Measurements from ENCODE around the gene AMMECR1L. TPM values are rescaled to one million over a fixed set of nuclear protein-coding genes. Genes with fewer than 3 reads are reported as not detected.
A peak's percentile ranks its signal among the peaks of the same experiment; 100 is the strongest.
"Not testable (repeated sequence)": the region's sequence is repeated elsewhere in the genome, so short reads cannot be mapped to it uniquely, and the experiment has no call there.

AMMECR1L gene
- total RNA-seq, 3 donors from 2014 or later: 13.1 to 18.7 (median 15.6) TPM

- ATAC-seq: no peak
- no peak for DNase-seq
- TF ChIP-seq CTCF (IDR thresholded peaks at IDR 0.05): no peak
- intact Hi-C loops (cut with DNase I, micrococcal nuclease): no loop called here
- Histone ChIP-seq H3K4me3 (no peak overlapping the region), H3K36me3 (ENCODE audit: low read depth) (no peaks in the 10 kb centered on the region), H3K4me1 (ENCODE audit: low read depth) (no peaks in the 10 kb centered on the region), H3K9me3 (no peaks in the 10 kb centered on the region)
Observed at GRCh38 chr2:127841466-127842178, 44.1 kb downstream of the AMMECR1L start.

GRCh38 chr2:127840893-127841292 is 44.9 kb downstream of the AMMECR1L start:
- ATAC-seq: no peak
- Histone ChIP-seq H3K4me1 (ENCODE audit: low read depth) (no peaks in the 10 kb centered on the region), H3K4me3 (no peak overlapping the region), H3K36me3 (ENCODE audit: low read depth) (no peaks in the 10 kb centered on the region), H3K9me3 (no peaks in the 10 kb centered on the region)
- DNase-seq: no peak
- intact Hi-C loops (cut with DNase I, micrococcal nuclease): no loop called here
- no peak for TF ChIP-seq CTCF (IDR thresholded peaks at IDR 0.05)

- no peaks in the 10 kb centered on the region for H3K9me3 ChIP-seq
- H3K36me3 ChIP-seq (ENCODE audit: low read depth): no peaks in the 10 kb centered on the region
- intact Hi-C loops (cut with DNase I, micrococcal nuclease): no loop called here
- H3K4me3 ChIP-seq: no peak overlapping the region
- TF ChIP-seq CTCF (IDR thresholded peaks at IDR 0.05): no peak
- no peak for DNase-seq
- no peak for ATAC-seq
- no peaks in the 10 kb centered on the region for H3K4me1 ChIP-seq (ENCODE audit: low read depth)
Observed at GRCh38 chr2:127834951-127835350, 50.8 kb downstream of the AMMECR1L start.

GRCh38 chr2:127829845-127830246 is 55.9 kb downstream of the AMMECR1L start:
- TF ChIP-seq CTCF (IDR thresholded peaks at IDR 0.05): no peak
- DNase-seq (peak in 1 of 3 donors; percentile 43), ATAC-seq (peak; percentile 87)
- Histone ChIP-seq H3K4me3 (no peak overlapping the region), H3K9me3 (no peaks in the 10 kb centered on the region), H3K36me3 (ENCODE audit: low read depth) (no peaks in the 10 kb centered on the region), H3K4me1 (ENCODE audit: low read depth) (no peaks in the 10 kb centered on the region)
- intact Hi-C loops (cut with DNase I, micrococcal nuclease): no loop called here

GRCh38 chr2:127826708-127827107 is 59.0 kb downstream of the AMMECR1L start:
- ATAC-seq; H3K4me1 ChIP-seq (ENCODE audit: low read depth); DNase-seq; intact Hi-C loops (cut with DNase I, micrococcal nuclease); H3K4me3 ChIP-seq; H3K9me3 ChIP-seq; H3K36me3 ChIP-seq (ENCODE audit: low read depth): not testable (repeated sequence)

GRCh38 chr2:127826047-127826446 is 59.7 kb downstream of the AMMECR1L start:
- Histone ChIP-seq H3K36me3 (ENCODE audit: low read depth) (no peaks in the 10 kb centered on the region), H3K4me1 (ENCODE audit: low read depth) (no peaks in the 10 kb centered on the region), H3K9me3 (peaks cover 1% of the 10 kb centered on the region), H3K4me3 (no peak overlapping the region)
- no peak for ATAC-seq
- TF ChIP-seq CTCF (IDR thresholded peaks at IDR 0.05): no peak
- no peak for DNase-seq
- intact Hi-C loops (cut with DNase I, micrococcal nuclease): no loop called here
